ENCODE results near the gene RBFOX2. TPM values are rescaled to one million over a fixed set of nuclear protein-coding genes. Genes with fewer than 3 reads are reported as not detected.

Gene RBFOX2, protein sequence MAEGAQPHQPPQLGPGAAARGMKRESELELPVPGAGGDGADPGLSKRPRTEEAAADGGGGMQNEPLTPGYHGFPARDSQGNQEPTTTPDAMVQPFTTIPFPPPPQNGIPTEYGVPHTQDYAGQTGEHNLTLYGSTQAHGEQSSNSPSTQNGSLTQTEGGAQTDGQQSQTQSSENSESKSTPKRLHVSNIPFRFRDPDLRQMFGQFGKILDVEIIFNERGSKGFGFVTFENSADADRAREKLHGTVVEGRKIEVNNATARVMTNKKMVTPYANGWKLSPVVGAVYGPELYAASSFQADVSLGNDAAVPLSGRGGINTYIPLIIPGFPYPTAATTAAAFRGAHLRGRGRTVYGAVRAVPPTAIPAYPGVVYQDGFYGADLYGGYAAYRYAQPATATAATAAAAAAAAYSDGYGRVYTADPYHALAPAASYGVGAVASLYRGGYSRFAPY
- total RNA-seq (2022; extraction: Qiagen RNA extraction): 22.9 to 31.1 TPM (median 29.4 TPM) in 5 replicates

DNA sequence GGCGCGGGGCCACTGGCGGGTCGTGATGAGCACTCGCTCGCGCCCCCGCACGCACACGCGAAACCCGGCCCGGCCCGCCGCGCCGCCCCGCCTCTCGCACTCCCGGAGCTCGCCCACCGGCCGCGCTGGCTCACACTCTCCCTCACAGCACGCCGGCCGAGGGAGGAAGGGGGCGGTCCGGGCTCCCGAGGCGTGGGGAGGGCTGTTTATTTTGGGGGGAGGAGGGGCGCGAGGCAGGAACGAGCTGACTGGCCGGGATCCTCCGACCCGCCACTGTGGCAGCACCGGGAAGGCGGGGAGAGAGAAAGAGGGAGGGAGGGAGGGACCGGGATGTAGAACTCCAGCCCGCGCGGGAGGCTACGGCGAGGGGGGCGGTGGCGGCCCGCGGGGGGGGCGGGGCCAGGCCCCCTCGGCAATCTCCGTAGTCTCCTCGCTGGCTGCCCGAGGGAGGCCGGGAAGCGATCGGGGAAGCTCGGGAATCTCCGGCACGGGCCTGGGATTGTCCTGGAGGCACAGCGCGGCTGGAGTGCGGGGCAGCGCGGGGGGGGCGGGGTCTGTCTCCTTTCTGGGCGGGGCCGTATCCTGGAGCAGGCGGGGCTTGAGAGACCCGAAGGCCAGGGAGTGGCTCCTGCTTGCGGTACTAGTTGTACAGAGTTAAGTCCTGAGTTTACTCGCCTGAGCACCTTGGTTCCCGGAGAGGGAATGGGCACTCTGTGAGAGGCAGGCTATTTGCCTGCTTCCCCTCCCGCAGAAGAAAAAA, at the start of gene RBFOX2:
TSS of gene RBFOX2 (minus strand) at position 179 of the 760 bp plus-strand sequence. CDS start 399 bp downstream, outside the sequence.

DNA sequence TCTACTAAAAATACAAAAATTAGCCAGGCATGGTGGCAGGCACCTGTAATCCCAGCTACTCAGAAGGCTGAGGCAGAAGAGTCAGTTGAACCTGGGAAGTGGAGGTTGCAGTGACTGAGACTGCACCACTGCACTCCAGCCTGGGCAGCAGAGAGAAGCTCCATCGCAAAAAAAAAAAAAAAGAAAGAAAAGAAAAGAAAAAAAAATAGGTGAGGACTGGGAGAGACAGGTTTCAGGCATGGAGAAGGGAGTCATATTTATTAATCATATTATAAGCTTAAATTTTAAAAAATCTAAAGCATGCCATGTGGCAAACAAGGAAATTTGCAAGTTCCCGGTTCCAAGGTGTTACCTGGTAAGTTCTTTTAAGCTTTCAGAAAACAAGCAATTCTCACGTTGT, 311.1 kb downstream of the RBFOX2 start, which contains the start of gene APOL5:
TSS of gene APOL5 (plus strand) at position 301 of the 400 bp plus-strand sequence. CDS start at position 301, 0 bp downstream.

Other genes with a start within 250 kb of the RBFOX2 start
- not detected in 5 replicates for gene APOL3, start 131.9 kb upstream of the RBFOX2 start, total RNA-seq (2022; extraction: Qiagen RNA extraction)
- gene APOL4, start 173.0 kb upstream of the RBFOX2 start, total RNA-seq (2022; extraction: Qiagen RNA extraction): 0.12 TPM in 1 of 5 replicates, not detected in the others
- gene APOL2, start 210.7 kb upstream of the RBFOX2 start, total RNA-seq (2022; extraction: Qiagen RNA extraction): 50.2 to 64.4 TPM (median 57.0 TPM) in 5 replicates
- gene APOL1, start 224.3 kb upstream of the RBFOX2 start, total RNA-seq (2022; extraction: Qiagen RNA extraction): 13.6 to 18.1 TPM (median 15.9 TPM) in 5 replicates